T-cell (primary cell): ENCODE data around the gene RELCH. TPM values are rescaled to one million over a fixed set of nuclear protein-coding genes. Genes with fewer than 3 reads are reported as not detected.

Experiments used
- ATAC-seq, 4 experiments: fragments of 200-7000 bp in 3 of 4; fragments of 150-1000 bp in 1 of 4; cut with Tn5 transposase; replicated peaks in 1 of 4; 1 replicate in 3 of 4; 2 replicates in 1 of 4; pipeline ENCODE4 v1.10.0; 2021; ENCODE audit warnings: moderate library complexity in 3 of 4, mild to moderate bottlenecking in 2 of 4, moderate number of reproducible peaks in 1 of 4
- CTCF ChIA-PET, 2 donors: fragments of 300-600 bp; sonication (Branson Sonifier 250); formaldehyde crosslinking; loops; one replicate each; lab custom pipeline; 2022; ENCODE audit warnings: antibody characterized with exemption in 2 of 2; lab: Charles Lee
- POLR2A ChIA-PET, 2 donors: fragments of 300-600 bp; sonication (Branson Sonifier 250); formaldehyde crosslinking; loops; one replicate each; lab custom pipeline; 2022; ENCODE audit warnings: antibody characterized with exemption in 2 of 2; lab: Charles Lee
- DNase-seq, 35 experiments: peaks; one replicate each; pipeline versions ENCODE4 v3.0.0 to v3.0.0-alpha.2; 2013 to 2023
- H3K27ac ChIP-seq: one replicate; pipeline ENCODE4 v1.5.1; 2013; ENCODE audit warnings: low read length
- H3K27me3 ChIP-seq, 2 experiments: replicated peaks in 1 of 2; 1 replicate in 1 of 2; 2 replicates in 1 of 2; pipeline versions ENCODE4 v1.6.1 to v1.7.0; 2013; ENCODE audit warnings: low read length in 1 of 2, mixed read lengths in 1 of 2; ENCODE audit not compliant: control insufficient read depth in 2 of 2, insufficient read depth in 2 of 2; ENCODE audit errors: extremely low read depth in 1 of 2
- H3K36me3 ChIP-seq, 2 donors: 1 replicate in 1 of 2; 2 replicates in 1 of 2; pipeline versions ENCODE4 v1.6.1 to v1.7.0; 2013; ENCODE audit warnings: low read length in 1 of 2; ENCODE audit not compliant: control insufficient read depth in 2 of 2, insufficient read depth in 1 of 2; ENCODE audit errors: extremely low read depth in 1 of 2
- H3K4me1 ChIP-seq, 2 experiments: 1 replicate in 1 of 2; 2 replicates in 1 of 2; pipeline versions ENCODE4 v1.6.1 to v1.7.0; 2013; ENCODE audit warnings: low read length in 2 of 2, mixed read lengths in 1 of 2; ENCODE audit not compliant: insufficient read depth in 2 of 2, control insufficient read depth in 1 of 2; ENCODE audit errors: extremely low read depth in 1 of 2
- H3K4me3 ChIP-seq, 2 donors: 1 replicate in 1 of 2; 2 replicates in 1 of 2; pipeline versions ENCODE4 v1.5.1 to v1.7.0; 2013; ENCODE audit warnings: mild to moderate bottlenecking in 2 of 2, low read length in 1 of 2, moderate library complexity in 1 of 2; ENCODE audit not compliant: control insufficient read depth in 1 of 2; ENCODE audit errors: extremely low read depth in 1 of 2
- H3K9me3 ChIP-seq: 2 replicates; pipeline ENCODE4 v1.7.0; 2013
- H3K27ac Mint-ChIP-seq, 2 donors: one replicate each; pipeline ENCODE4 v1.8.0; 2020 to 2021; ENCODE audit warnings: mild to moderate bottlenecking in 2 of 2, mixed read lengths in 2 of 2
- H3K27me3 Mint-ChIP-seq, 2 donors: one replicate each; pipeline ENCODE4 v1.8.0; 2021 to 2022; ENCODE audit warnings: mixed read lengths in 2 of 2
- H3K36me3 Mint-ChIP-seq: one replicate; pipeline ENCODE4 v1.8.0; 2021; ENCODE audit warnings: mixed read lengths
- H3K4me1 Mint-ChIP-seq, 3 donors: one replicate each; pipeline ENCODE4 v1.8.0; 2020 to 2022; ENCODE audit warnings: mixed read lengths in 3 of 3, mild to moderate bottlenecking in 1 of 3
- H3K4me3 Mint-ChIP-seq, 3 donors: one replicate each; pipeline ENCODE4 v1.8.0; 2020 to 2022; ENCODE audit warnings: mild to moderate bottlenecking in 3 of 3, mixed read lengths in 3 of 3, moderate library complexity in 3 of 3
- H3K9me3 Mint-ChIP-seq, 3 donors: one replicate each; pipeline ENCODE4 v1.8.0; 2020 to 2022; ENCODE audit warnings: mixed read lengths in 3 of 3
- WGBS: methylation state at CpG from one replicate; pipeline ENCODE4 v1.1.5; 2013; ENCODE audit warnings: missing lambda C conversion rate; ENCODE audit not compliant: insufficient coverage; 5-methylcytosine and 5-hydroxymethylcytosine counted together
- total RNA-seq, 35 experiments: library from RNA in 6 of 35; stranded (reverse) in 6 of 35; fragments of 120-200 nt in 1 of 35; gene quantifications; one replicate each; pipeline versions ENCODE4 v1.2.1 to v1.2.4 and lab custom pipeline; 2013 to 2026

The RELCH gene
- total RNA-seq, 5 donors from 2014 or later (not counting 1 experiment from before 2014, with no cell fraction given), result 46.5 to 68.1 (median 51.5) TPM

GRCh38 chr18:62357079-62357719 is 170.1 kb downstream of the RELCH start:
- H3K27me3 ChIP-seq, result peaks cover 0 to 3% of the 10 kb centered on the region in 2 experiments
- no peak overlapping the region for H3K4me3 ChIP-seq
- no peak for ATAC-seq
- ChIA-PET CTCF (no interaction called here), POLR2A (no interaction called here)
- H3K36me3 ChIP-seq, result no peaks in the 10 kb centered on the region
- H3K4me1 ChIP-seq, result no peaks in the 10 kb centered on the region
- H3K27ac Mint-ChIP-seq, result no peak overlapping the region
- WGBS, result 50% methylated on average over 2 of the region's 5 CpGs
- H3K9me3 Mint-ChIP-seq, result no peaks in the 10 kb centered on the region
- H3K4me3 Mint-ChIP-seq, result no peak overlapping the region
- no peaks in the 10 kb centered on the region for H3K27me3 Mint-ChIP-seq
- H3K4me1 Mint-ChIP-seq, result no peaks in the 10 kb centered on the region
- DNase-seq, result no peak
- no peaks in the 10 kb centered on the region for H3K36me3 Mint-ChIP-seq
- H3K27ac ChIP-seq, result no peak overlapping the region
- H3K9me3 ChIP-seq, result no peaks in the 10 kb centered on the region

Other genes starting within 250 kb of the RELCH start
- gene PIGN, start 199 bp upstream of the RELCH start, total RNA-seq, result 10 to 100 TPM; 19.5 to 24.0 (median 21.8) TPM
- gene TNFRSF11A, start 138.1 kb downstream of the RELCH start, total RNA-seq, result 1 to 10 TPM in 4 of 5 donors, under 1 TPM in 1; 0.41 to 4.6 (median 1.2) TPM